Measurements from ENCODE around the gene SERP2. TPM values are rescaled to one million over a fixed set of nuclear protein-coding genes. Genes with fewer than 3 reads are reported as not detected.
A peak's percentile ranks its signal among the peaks of the same experiment; 100 is the strongest.

Gene SERP2
- total and polyA plus RNA-seq, 9 of the 15 experiments (the other 6 are each of a cell fraction or from before 2014, with no cell fraction given): 0.13 TPM; not detected in 8

DNA sequence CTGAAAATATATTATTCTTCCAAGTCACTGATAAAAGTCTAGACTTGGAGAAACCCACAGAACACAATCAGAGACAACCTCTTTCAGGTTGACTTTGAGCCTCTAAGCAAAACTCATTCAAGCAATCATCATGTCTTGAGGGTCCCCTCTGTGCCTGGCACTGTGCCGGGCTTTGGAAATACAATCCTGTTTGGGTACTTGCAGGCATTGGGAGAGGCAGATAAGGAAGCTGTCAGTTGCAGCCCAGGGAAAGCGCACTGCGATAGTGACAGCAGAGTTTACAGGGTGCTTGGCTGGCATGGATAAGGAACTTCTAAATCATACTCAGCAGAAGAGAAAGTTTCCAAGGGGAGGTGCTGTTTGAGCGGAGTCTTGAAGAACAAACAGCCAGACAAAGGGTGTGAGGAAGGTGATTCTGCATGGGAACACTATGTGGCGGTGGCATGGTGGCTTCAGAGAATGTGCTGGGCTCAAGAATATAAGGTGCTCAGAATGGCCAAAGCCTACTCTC lies 9.1 kb downstream of the SERP2 start (continued):
- TF ChIP-seq SPI1 (IDR thresholded peaks at IDR 0.05; ENCODE audit: borderline replicate concordance, low read depth, low read length) (no peak), SP2 (IDR thresholded peaks at IDR 0.05; ENCODE audit: extremely low read depth, low read depth, low read length, poor library complexity, severe bottlenecking) (no peak), ZNF311 (CRISPR knock-in tag; IDR thresholded peaks at IDR 0.05) (no peak), ZNF197 (CRISPR knock-in tag; IDR thresholded peaks at IDR 0.05; ENCODE audit: low read depth) (no peak), NR2F6 (CRISPR knock-in tag; IDR thresholded peaks at IDR 0.05) (no peak), CXXC5 (CRISPR knock-in tag; IDR thresholded peaks at IDR 0.05) (peak; percentile 22; the same call in 1 of the 2 replicates), CBX8 (IDR thresholded peaks at IDR 0.05; ENCODE audit: borderline replicate concordance, extremely low read depth, low read depth, low read length, poor library complexity, severe bottlenecking) (no peak), SREBF2 (CRISPR knock-in tag; IDR thresholded peaks at IDR 0.05) (no peak), ZNF764 (CRISPR knock-in tag; IDR thresholded peaks at IDR 0.05; ENCODE audit: low read depth) (no peak), ZNF695 (CRISPR knock-in tag; IDR thresholded peaks at IDR 0.05) (no peak), SETDB1 (IDR thresholded peaks at IDR 0.05; ENCODE audit: low read length) (no peak), ZNF445 (CRISPR knock-in tag; IDR thresholded peaks at IDR 0.05; ENCODE audit: low read depth) (no peak), CSDE1 (IDR thresholded peaks at IDR 0.05) (no peak), PYGO2 (tag; IDR thresholded peaks at IDR 0.05) (no peak), PRMT5 (CRISPR knock-in tag; IDR thresholded peaks at IDR 0.05) (no peak), MTA2 (IDR thresholded peaks at IDR 0.05; ENCODE audit: low read depth) (peak; percentile 93), FOXM1 (IDR thresholded peaks at IDR 0.05; ENCODE audit: low read depth) (peak; percentile 84; the same call in 1 of the 2 replicates), FOXM1 (CRISPR knock-in tag; IDR thresholded peaks at IDR 0.05; ENCODE audit: low read depth) (no peak), ZNF431 (CRISPR knock-in tag; IDR thresholded peaks at IDR 0.05) (no peak), SMARCE1 (IDR thresholded peaks at IDR 0.05) (peak; percentile 79), MEF2D (tag; conservative IDR thresholded peaks at IDR 0.05; ENCODE audit: low read depth) (no peak), ETV1 (tag; conservative IDR thresholded peaks at IDR 0.05; ENCODE audit: low read depth) (no peak), KDM2B (CRISPR knock-in tag; IDR thresholded peaks at IDR 0.05) (no peak), SRSF9 (IDR thresholded peaks at IDR 0.05; ENCODE audit: borderline replicate concordance, low read depth, low read length) (no peak)
- TF ChIP-seq, protein P1, sequence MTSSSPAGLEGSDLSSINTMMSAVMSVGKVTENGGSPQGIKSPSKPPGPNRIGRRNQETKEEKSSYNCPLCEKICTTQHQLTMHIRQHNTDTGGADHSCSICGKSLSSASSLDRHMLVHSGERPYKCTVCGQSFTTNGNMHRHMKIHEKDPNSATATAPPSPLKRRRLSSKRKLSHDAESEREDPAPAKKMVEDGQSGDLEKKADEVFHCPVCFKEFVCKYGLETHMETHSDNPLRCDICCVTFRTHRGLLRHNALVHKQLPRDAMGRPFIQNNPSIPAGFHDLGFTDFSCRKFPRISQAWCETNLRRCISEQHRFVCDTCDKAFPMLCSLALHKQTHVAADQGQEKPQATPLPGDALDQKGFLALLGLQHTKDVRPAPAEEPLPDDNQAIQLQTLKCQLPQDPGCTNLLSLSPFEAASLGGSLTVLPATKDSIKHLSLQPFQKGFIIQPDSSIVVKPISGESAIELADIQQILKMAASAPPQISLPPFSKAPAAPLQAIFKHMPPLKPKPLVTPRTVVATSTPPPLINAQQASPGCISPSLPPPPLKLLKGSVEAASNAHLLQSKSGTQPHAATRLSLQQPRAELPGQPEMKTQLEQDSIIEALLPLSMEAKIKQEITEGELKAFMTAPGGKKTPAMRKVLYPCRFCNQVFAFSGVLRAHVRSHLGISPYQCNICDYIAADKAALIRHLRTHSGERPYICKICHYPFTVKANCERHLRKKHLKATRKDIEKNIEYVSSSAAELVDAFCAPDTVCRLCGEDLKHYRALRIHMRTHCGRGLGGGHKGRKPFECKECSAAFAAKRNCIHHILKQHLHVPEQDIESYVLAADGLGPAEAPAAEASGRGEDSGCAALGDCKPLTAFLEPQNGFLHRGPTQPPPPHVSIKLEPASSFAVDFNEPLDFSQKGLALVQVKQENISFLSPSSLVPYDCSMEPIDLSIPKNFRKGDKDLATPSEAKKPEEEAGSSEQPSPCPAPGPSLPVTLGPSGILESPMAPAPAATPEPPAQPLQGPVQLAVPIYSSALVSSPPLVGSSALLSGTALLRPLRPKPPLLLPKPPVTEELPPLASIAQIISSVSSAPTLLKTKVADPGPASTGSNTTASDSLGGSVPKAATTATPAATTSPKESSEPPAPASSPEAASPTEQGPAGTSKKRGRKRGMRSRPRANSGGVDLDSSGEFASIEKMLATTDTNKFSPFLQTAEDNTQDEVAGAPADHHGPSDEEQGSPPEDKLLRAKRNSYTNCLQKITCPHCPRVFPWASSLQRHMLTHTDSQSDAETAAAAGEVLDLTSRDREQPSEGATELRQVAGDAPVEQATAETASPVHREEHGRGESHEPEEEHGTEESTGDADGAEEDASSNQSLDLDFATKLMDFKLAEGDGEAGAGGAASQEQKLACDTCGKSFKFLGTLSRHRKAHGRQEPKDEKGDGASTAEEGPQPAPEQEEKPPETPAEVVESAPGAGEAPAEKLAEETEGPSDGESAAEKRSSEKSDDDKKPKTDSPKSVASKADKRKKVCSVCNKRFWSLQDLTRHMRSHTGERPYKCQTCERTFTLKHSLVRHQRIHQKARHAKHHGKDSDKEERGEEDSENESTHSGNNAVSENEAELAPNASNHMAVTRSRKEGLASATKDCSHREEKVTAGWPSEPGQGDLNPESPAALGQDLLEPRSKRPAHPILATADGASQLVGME (CRISPR knock-in tag; IDR thresholded peaks at IDR 0.05): no peak

All from K562 (cell line).